GM21515 (cell line): ENCODE measurements around the gene DRD3.

Source experiments
- ATAC-seq: cut with Tn5 transposase; IDR thresholded peaks from one replicate; pipeline ENCODE4 v1.9.1; 2021; ENCODE audit not compliant: unreplicated experiment

DRD3 gene

GRCh38 chr3:114186501-114186900 is 7.6 kb upstream of the DRD3 start:
- ATAC-seq: no peak

- no peak for ATAC-seq
These were observed 723 bp upstream of the DRD3 start for GRCh38 chr3:114179575-114179974.

- no peak for ATAC-seq
These were observed 2.0 kb downstream of the DRD3 start for GRCh38 chr3:114176890-114177289.

GRCh38 chr3:114176487-114176886 is 2.4 kb downstream of the DRD3 start:
- ATAC-seq: no peak

GRCh38 chr3:114175204-114175987 is 3.5 kb downstream of the DRD3 start:
- no peak for ATAC-seq

GRCh38 chr3:114171677-114172076 is 7.2 kb downstream of the DRD3 start:
- no peak for ATAC-seq

- ATAC-seq: no peak
These were observed 10.7 kb downstream of the DRD3 start for GRCh38 chr3:114168150-114168549.

- ATAC-seq: no peak
These were observed 21.5 kb downstream of the DRD3 start for GRCh38 chr3:114157321-114157720.

GRCh38 chr3:114155370-114155821 is 23.5 kb downstream of the DRD3 start:
- no peak for ATAC-seq

- ATAC-seq: no peak
These were observed 24.5 kb downstream of the DRD3 start for GRCh38 chr3:114154321-114154821.

GRCh38 chr3:114152519-114153151 is 26.2 kb downstream of the DRD3 start:
- ATAC-seq: peak; percentile 88

GRCh38 chr3:114151091-114151490 is 27.8 kb downstream of the DRD3 start:
- no peak for ATAC-seq

GRCh38 chr3:114147251-114147650 is 31.6 kb downstream of the DRD3 start:
- ATAC-seq: no peak

- ATAC-seq: no peak
These were observed 33.8 kb downstream of the DRD3 start for GRCh38 chr3:114144909-114145688.

- no peak for ATAC-seq
These were observed 35.0 kb downstream of the DRD3 start for GRCh38 chr3:114143817-114144216.

GRCh38 chr3:114139836-114140235 is 39.0 kb downstream of the DRD3 start:
- ATAC-seq: no peak

- ATAC-seq: no peak
These were observed 44.9 kb downstream of the DRD3 start for GRCh38 chr3:114133947-114134346.

GRCh38 chr3:114132500-114132899 is 46.4 kb downstream of the DRD3 start:
- ATAC-seq: no peak

GRCh38 chr3:114128826-114129225 is 50.0 kb downstream of the DRD3 start:
- no peak for ATAC-seq

- ATAC-seq: no peak
These were observed 50.6 kb downstream of the DRD3 start for GRCh38 chr3:114128231-114128630.

- ATAC-seq: no peak
These were observed 51.3 kb downstream of the DRD3 start for GRCh38 chr3:114127517-114127916.

GRCh38 chr3:114126461-114126860 is 52.4 kb downstream of the DRD3 start:
- no peak for ATAC-seq
